Measurements from ENCODE around the gene GADD45G.

- TF ChIP-seq, protein P1, sequence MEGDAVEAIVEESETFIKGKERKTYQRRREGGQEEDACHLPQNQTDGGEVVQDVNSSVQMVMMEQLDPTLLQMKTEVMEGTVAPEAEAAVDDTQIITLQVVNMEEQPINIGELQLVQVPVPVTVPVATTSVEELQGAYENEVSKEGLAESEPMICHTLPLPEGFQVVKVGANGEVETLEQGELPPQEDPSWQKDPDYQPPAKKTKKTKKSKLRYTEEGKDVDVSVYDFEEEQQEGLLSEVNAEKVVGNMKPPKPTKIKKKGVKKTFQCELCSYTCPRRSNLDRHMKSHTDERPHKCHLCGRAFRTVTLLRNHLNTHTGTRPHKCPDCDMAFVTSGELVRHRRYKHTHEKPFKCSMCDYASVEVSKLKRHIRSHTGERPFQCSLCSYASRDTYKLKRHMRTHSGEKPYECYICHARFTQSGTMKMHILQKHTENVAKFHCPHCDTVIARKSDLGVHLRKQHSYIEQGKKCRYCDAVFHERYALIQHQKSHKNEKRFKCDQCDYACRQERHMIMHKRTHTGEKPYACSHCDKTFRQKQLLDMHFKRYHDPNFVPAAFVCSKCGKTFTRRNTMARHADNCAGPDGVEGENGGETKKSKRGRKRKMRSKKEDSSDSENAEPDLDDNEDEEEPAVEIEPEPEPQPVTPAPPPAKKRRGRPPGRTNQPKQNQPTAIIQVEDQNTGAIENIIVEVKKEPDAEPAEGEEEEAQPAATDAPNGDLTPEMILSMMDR (IDR thresholded peaks at IDR 0.05): no peak
- TF ChIP-seq ZFX (IDR thresholded peaks at IDR 0.05; ENCODE audit: borderline replicate concordance): no peak
Observed at GRCh38 chr9:89648247-89649000, 43.6 kb downstream of the GADD45G start.
